Esophagus (tissue), 2 donors: ENCODE measurements around the gene FAM83D. TPM values are rescaled to one million over a fixed set of nuclear protein-coding genes. Genes with fewer than 3 reads are reported as not detected.

Source experiments
- H3K27ac ChIP-seq, 2 donors: one replicate each; pipeline ENCODE4 v1.5.1; 2013; ENCODE audit warnings: low read depth in 2 of 2, mild to moderate bottlenecking in 2 of 2, inconsistent platforms in 1 of 2, low read length in 1 of 2, moderate library complexity in 1 of 2
- H3K27me3 ChIP-seq, 2 donors: one replicate each; pipeline ENCODE4 v1.6.1; 2013; ENCODE audit warnings: low read length in 2 of 2, control low read depth in 1 of 2, mild to moderate bottlenecking in 1 of 2; ENCODE audit not compliant: insufficient read depth in 2 of 2, control insufficient read depth in 1 of 2
- H3K36me3 ChIP-seq, 2 donors: one replicate each; pipeline ENCODE4 v1.6.1; 2013; ENCODE audit warnings: low read length in 1 of 2; ENCODE audit not compliant: control insufficient read depth in 2 of 2, insufficient read depth in 2 of 2
- H3K4me1 ChIP-seq, 2 donors: one replicate each; pipeline ENCODE4 v1.6.1; 2013; ENCODE audit warnings: low read length in 1 of 2; ENCODE audit not compliant: control insufficient read depth in 2 of 2, insufficient read depth in 2 of 2
- H3K4me3 ChIP-seq, 2 donors: one replicate each; pipeline ENCODE4 v1.5.1; 2013; ENCODE audit warnings: low read length in 2 of 2, mild to moderate bottlenecking in 2 of 2, low read depth in 1 of 2, moderate library complexity in 1 of 2
- H3K9me3 ChIP-seq, 2 donors: one replicate each; pipeline ENCODE4 v1.6.1; 2013; ENCODE audit warnings: mild to moderate bottlenecking in 2 of 2, low read depth in 1 of 2, low read length in 1 of 2, moderate library complexity in 1 of 2; ENCODE audit not compliant: control insufficient read depth in 2 of 2, insufficient read depth in 1 of 2
- WGBS, 2 donors: extraction: QIAGEN DNeasy Blood & Tissue Kit; methylation state at CpG; one replicate each; pipeline ENCODE4 v1.1.7; 2013; 5-methylcytosine and 5-hydroxymethylcytosine counted together
- polyA plus RNA-seq, 2 donors: library from polyadenylated mRNA; stranded (reverse); fragments of 200-250 nt; gene quantifications; one replicate each; pipeline ENCODE4 v1.2.3, GENCODE V29; 2013
- donor health status: healthy with polysubstance abuse.
- donor health status: Bipolar disorder and iron deficiency.

FAM83D gene
- polyA plus RNA-seq, 2 donors = 32.6 to 62.0 TPM

DNA sequence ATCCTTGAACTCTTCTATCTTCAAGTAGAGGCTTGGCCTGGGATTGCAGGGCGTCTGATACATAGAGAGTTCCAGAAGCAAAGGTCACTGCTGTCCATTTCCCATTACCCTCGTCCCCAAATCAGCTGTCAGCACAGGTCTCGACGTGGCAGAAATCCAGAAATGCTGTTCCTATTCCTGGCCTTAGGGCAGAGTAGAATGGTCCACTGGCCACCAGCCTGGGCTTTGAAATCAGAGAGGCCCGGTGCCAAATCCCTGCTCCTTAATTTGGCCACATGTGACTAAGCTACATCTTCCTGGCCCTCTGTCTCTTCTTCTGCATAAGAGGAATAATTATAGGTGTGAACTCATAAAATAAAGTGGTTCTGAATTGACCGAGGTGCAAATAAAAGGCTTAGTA lies 40.9 kb upstream of the FAM83D start:
- Histone ChIP-seq H3K4me3 (no peak overlapping the region), H3K9me3 (no peaks in the 10 kb centered on the region), H3K27me3 (no peaks in the 10 kb centered on the region), H3K4me1 (peaks cover 0 to 11% of the 10 kb centered on the region in 2 donors), H3K36me3 (no peaks in the 10 kb centered on the region), H3K27ac (no peak overlapping the region)
- WGBS, 2 donors = 71 to 75% methylated on average over 6 of the region's 6 CpGs

DNA sequence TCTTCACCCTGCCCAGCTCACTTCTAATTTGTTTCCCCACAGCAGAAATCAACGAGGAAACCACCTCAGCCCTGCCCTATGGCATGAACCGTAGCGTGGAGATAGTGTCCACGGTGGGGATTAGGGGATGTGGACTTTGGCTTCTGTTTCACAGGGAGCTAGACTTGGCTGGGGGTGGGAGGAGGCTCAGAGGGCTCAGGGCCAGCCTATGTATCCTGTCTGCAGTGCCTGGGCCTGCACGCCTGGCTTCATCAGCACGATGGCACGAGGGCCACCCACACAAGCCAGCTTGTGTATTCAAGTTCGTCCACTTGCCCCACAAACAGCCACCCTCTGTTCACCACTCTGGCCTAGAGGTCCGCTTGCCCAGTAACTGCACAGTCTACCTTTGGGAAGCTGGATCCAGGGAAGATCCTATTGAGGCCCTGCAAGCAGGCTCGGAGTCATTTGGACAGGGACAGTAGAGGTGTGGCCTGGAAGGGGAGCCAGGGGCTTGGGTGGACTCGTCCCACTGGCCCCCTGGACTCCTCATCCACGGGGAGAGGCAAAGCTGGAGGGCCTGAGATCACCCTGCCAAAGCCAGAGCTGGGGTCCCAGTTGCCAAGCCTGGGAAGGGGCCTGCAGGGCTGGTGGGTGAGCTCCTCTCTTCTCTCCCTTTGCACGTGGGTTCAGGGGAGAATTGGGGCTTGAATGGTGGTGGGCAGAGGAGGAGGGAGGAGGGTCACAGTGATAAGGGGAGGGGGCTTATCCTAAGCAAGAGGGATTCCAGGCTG lies 38.0 kb upstream of the FAM83D start:
- Histone ChIP-seq H3K9me3 (no peaks in the 10 kb centered on the region), H3K36me3 (no peaks in the 10 kb centered on the region), H3K4me3 (no peak overlapping the region), H3K27me3 (no peaks in the 10 kb centered on the region), H3K27ac (no peak overlapping the region), H3K4me1 (peaks cover 0 to 1% of the 10 kb centered on the region in 2 donors)
- WGBS, 2 donors = 63 to 67% methylated on average over 12 to 13 of the region's 13 CpGs

DNA sequence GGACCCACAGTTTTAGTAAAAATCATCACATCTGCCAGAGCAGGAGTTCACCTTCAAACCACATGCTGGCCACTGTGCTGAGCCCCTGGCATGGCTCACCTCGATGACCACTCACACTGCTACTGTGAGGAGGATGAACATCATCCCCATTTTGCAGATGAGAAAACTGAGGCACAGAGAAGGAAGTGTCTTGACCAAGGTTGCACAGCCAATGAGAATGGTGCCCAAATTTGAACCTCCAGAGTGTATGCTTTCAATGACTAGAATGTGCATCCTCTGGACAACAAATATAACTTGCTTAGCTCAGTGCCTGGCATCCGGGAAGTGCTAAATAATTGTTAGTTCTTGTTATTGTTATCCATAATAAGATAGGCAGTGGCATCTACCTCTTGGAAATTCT lies 37.2 kb upstream of the FAM83D start:
- WGBS, 2 donors = 77 to 82% methylated on average over 2 of the region's 2 CpGs
- Histone ChIP-seq H3K4me3 (no peak overlapping the region), H3K27ac (no peak overlapping the region), H3K4me1 (no peaks in the 10 kb centered on the region), H3K36me3 (no peaks in the 10 kb centered on the region), H3K27me3 (no peaks in the 10 kb centered on the region), H3K9me3 (no peaks in the 10 kb centered on the region)

DNA sequence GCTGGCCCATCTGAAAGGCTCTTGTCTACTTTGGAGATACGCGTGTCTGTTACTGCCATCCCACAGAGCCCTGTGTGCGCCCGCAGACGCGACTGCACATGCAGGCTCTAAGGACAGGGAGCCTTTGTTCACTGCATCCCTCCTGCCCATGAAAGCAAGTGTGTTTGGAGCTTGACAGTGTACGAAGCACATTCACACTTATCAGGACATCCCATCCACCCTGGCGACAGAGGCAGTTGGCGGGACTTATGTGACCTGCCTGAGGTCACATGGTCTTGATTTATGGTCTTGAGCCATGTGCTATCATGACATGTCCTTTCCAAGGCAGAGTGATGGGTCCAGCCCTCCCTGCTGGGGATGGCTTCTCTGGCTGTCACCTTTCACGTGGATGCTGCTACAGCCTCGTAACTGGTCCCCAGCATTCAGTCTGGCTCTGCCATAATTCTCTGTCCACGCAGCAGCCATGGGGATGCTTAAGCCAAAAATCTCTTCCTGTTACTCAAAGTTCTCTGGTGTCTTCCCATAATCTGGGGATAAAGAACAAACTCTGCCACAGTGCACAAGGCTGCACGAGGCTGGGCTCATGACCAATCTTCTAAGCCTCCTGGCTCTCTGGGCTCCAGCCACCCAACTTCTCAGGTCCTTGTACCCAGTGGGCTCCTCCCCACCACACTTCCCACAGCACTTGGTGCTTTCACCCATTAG lies 36.3 kb upstream of the FAM83D start:
- H3K4me1 ChIP-seq = no peaks in the 10 kb centered on the region
- no peak overlapping the region for H3K27ac ChIP-seq
- H3K27me3 ChIP-seq = no peaks in the 10 kb centered on the region
- no peaks in the 10 kb centered on the region for H3K36me3 ChIP-seq
- 62 to 65% methylated on average over 13 of the region's 13 CpGs for WGBS, 2 donors
- no peaks in the 10 kb centered on the region for H3K9me3 ChIP-seq
- H3K4me3 ChIP-seq = no peak overlapping the region

DNA sequence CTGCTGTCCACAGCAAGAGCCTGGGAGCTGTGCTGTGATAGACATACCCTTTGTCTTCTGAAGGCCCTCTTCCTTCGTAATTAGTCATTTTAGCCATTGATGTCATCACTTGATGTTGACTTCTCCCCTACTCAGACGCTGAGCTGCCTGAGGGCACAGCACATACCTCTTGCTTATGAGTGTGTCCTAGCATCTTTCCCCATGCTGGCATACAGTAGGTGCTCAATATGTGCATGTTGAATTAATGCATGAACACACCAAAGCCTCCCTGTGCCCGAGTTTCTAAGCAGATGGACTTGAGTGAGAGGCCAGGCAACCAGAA lies 35.8 kb upstream of the FAM83D start:
- H3K9me3 ChIP-seq = no peaks in the 10 kb centered on the region
- H3K27ac ChIP-seq = no peak overlapping the region
- no peaks in the 10 kb centered on the region for H3K36me3 ChIP-seq
- whole genome bisulfite sequencing, 2 donors = 64 to 73% methylated on average over 3 of the region's 3 CpGs
- no peaks in the 10 kb centered on the region for H3K4me1 ChIP-seq
- H3K27me3 ChIP-seq = no peaks in the 10 kb centered on the region
- no peak overlapping the region for H3K4me3 ChIP-seq

DNA sequence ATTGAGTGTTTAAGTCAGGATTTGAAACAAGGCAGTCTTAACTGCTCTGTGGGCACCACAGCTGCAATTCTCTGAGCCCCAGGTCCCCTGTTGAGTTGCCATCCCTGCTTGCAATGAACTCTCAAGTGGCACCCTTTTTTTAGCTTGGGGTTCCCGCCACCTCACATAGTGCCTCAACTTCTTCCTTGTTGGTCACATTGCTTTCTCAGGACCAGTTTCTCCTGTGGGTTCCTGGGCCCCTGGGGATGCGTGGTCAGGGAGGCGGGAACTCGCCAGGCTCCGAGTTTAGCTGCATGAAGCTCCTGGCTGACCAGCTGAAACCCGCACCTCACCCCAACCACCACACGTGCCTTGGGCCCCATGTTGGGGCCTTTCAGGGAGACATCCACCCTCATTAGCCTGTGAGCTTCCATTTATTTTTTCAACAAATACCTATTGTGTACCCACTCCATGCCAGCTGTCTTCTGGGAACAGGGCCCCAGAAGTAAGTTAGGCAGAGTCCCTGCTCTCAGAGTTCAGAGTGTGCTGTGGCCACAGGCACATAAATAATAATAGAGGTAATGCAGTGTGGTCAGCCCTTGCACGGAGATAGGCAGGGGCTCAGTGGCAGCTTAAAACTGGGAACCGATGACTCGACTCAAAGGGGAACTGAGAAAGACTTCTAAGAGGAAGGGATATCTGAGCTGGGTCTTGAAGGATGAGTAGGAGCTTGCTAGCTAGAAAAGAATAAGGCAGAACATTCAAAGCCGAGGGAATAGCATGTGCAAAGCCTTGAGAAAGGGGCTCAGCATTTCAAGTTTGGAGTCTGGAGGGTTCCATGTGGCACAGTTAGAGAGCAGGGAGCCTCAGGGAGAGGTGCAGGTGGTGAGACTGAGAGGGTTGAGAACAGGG lies 33.9 kb upstream of the FAM83D start:
- Histone ChIP-seq H3K36me3 (no peaks in the 10 kb centered on the region), H3K9me3 (no peaks in the 10 kb centered on the region), H3K27me3 (no peaks in the 10 kb centered on the region), H3K4me1 (no peaks in the 10 kb centered on the region), H3K27ac (no peak overlapping the region), H3K4me3 (no peak overlapping the region)
- WGBS, 2 donors = 79 to 80% methylated on average over 11 of the region's 11 CpGs

DNA sequence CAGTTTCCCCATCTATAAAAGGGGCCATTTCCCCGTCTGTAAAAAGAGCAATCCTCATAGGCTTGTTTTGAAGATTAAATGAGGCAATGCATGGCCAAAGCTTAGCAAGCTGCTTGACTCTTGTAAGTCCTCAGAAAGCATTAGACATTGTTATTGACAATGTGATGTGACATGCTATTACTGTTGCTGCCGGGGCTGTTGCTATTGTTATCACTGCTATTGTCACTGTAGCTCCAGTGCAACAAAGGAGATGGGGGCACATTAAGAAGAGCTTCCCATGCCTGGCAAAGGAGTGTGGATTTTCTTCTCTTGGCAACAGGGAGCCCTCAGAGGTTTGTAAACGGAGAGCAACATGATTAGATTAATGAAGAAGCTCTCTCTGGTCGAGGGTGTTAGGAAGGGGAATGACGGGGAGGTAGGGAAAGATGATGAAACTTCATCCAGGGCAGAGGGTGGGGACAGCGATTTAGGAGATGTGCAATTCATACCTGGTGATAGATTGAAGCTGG lies 33.1 kb upstream of the FAM83D start:
- Histone ChIP-seq H3K27me3 (no peaks in the 10 kb centered on the region), H3K9me3 (no peaks in the 10 kb centered on the region), H3K36me3 (no peaks in the 10 kb centered on the region), H3K4me1 (no peaks in the 10 kb centered on the region), H3K27ac (no peak overlapping the region), H3K4me3 (no peak overlapping the region)
- WGBS, 2 donors = 26 to 30% methylated on average over 6 of the region's 6 CpGs

DNA sequence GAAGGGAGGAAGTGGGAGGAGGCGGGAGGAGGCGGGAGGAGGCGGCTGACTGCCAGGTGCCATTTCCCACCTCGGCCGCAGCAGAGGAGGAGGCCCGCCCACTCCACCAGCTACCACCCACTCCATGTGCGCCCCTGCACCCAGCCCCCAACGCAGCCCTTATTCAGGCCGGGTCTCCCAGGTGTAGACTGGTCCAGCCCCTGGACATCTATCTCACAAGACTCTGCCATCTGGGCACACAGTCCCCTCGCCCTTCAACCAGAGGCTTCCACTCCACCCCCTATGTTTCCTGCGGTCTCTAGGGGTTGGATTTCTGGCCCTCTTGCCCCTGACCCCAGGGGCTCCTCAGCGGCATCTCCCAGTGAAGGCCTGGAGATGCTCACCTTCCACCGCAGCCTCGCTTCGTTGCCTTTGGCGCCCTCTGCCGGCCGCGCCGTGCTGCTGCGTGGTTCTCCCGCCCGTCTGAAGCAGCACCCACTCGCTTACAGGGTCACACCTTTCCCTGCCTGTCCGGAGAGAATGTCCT lies 32.6 kb upstream of the FAM83D start:
- Histone ChIP-seq H3K4me1 (no peaks in the 10 kb centered on the region), H3K36me3 (no peaks in the 10 kb centered on the region), H3K27ac (no peak overlapping the region), H3K27me3 (no peaks in the 10 kb centered on the region), H3K4me3 (no peak overlapping the region), H3K9me3 (no peaks in the 10 kb centered on the region)
- 4 to 12% methylated on average over 20 to 25 of the region's 25 CpGs for WGBS, 2 donors

DNA sequence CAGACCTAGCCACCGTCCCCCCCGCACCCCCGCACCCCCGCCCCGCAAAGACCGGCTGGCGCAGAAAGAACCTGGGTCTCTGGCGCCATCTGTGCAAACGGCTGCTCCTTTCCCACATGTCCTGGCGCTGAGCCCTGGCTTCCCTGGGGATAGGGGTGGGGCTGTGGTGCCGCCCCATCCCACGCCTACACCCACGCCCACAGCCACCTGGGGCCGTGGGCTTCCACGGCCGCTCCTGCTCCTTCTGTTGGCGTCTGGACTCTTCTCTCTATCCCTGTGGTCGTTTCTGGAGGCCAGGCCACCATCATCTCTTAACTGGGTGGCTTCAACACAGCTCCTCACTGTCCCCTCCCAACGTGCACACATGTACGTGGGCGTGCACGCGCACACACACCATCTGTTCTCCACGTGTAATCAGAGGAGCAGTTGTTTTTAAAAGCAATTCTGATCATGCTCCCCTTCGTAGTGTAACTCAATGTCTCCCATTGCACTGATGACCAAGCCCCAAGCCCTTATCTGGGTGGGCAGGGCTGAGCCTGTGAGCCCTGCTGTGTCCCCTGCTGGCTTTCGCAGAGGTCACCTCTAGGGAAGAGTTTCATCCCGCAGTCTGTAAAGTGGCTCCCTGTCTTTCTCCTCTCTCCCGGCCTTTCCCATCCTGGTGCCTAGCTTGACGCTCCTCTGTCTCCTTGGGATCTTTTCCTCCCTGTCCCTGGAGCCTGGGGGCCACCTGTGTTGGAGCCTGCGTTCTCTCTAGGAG lies 31.9 kb upstream of the FAM83D start:
- Histone ChIP-seq H3K4me1 (no peaks in the 10 kb centered on the region), H3K9me3 (no peaks in the 10 kb centered on the region), H3K4me3 (no peak overlapping the region), H3K36me3 (no peaks in the 10 kb centered on the region), H3K27ac (no peak overlapping the region), H3K27me3 (no peaks in the 10 kb centered on the region)
- 18 to 19% methylated on average over 29 to 30 of the region's 30 CpGs for WGBS, 2 donors
